Measurements from ENCODE around the gene RPH3AL.

DNA sequence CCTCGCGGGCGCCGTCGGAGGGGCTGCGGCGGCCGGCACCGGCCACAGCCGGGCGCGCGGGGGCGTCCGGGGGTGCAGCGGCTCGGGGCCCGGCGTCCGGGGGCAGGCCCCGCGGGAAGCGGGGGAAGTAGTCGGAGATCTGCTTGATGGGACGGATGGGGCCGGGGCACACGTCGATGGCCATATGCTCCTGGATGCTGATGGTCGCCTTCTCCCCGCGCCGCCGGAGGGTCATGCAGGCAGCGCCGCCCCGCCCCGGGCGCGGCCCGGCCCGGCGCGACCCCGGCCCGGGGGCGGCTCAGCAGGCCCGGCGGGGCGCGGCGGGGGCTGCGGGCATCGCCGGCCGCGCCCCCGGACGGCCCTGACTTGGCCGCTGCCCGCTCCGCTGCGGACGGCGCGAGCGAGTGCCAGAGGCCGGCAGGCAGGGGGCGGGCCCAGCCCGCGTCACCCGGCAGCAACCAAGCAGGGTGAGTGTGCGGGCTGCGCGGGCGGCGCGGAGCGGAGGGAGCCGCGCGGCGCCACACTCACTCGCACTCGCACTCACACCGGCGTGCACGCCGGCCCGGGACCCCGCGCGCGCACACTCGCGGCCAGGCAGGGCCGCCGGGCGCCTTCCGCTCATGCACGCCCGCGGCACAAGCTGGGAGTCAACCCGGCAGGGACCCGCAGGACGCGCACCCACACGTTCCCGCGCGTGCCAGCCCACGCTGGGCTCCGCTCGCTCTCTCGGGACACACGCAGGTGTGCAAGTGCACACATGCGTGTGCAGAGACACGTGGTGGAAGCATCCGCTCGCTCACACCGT is 171.2 kb downstream of the RPH3AL start, which contains the start of gene DOC2B:
- TF ChIP-seq, protein P1, sequence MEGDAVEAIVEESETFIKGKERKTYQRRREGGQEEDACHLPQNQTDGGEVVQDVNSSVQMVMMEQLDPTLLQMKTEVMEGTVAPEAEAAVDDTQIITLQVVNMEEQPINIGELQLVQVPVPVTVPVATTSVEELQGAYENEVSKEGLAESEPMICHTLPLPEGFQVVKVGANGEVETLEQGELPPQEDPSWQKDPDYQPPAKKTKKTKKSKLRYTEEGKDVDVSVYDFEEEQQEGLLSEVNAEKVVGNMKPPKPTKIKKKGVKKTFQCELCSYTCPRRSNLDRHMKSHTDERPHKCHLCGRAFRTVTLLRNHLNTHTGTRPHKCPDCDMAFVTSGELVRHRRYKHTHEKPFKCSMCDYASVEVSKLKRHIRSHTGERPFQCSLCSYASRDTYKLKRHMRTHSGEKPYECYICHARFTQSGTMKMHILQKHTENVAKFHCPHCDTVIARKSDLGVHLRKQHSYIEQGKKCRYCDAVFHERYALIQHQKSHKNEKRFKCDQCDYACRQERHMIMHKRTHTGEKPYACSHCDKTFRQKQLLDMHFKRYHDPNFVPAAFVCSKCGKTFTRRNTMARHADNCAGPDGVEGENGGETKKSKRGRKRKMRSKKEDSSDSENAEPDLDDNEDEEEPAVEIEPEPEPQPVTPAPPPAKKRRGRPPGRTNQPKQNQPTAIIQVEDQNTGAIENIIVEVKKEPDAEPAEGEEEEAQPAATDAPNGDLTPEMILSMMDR (IDR thresholded peaks at IDR 0.05): peak in 2 of 6 experiments; percentile 8 to 13
- TF ChIP-seq POLR2A (IDR thresholded peaks at IDR 0.05): no peak

Measured in Peyer's patch (tissue), 4 donors.